WI38 (cell line): Measurements from ENCODE around the gene CACNA1B.

Experiments used
- H3K4me3 ChIP-seq: 2 replicates; pipeline ENCODE4 v1.5.1; 2011; ENCODE audit warnings: low read depth, mild to moderate bottlenecking, control low read depth, low read length
- CTCF ChIP-seq: IDR thresholded peaks from 2 replicates; pipeline ENCODE4 v1.5.1; 2012; ENCODE audit warnings: low read depth, mild to moderate bottlenecking, control low read depth, low read length

CACNA1B gene

DNA sequence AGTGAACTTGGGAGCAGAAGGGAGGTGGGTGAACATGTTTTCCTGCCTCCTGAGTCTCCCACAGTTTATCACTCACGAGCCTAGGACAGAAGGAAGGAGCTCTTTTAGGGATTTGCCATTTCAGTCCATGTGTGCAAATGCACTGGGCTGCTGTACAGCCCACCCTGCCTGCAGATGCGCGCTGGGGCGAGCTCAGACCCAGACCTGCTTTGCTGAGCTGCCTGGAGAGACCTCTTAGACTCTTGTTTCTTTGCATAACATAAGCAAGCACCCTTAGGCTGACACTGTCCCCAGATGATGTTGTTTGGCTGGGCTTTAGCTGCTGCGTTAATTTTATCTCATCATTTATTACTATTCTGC lies 199.0 kb downstream of the CACNA1B start:
- H3K4me3 ChIP-seq, result no peak overlapping the region
- no peak for TF ChIP-seq CTCF

- H3K4me3 ChIP-seq, result no peak overlapping the region
- no peak for TF ChIP-seq CTCF
These were observed 199.5 kb downstream of the CACNA1B start for GRCh38 chr9:138077126-138077525.

- TF ChIP-seq CTCF, result no peak
These were observed 200.4 kb downstream of the CACNA1B start for GRCh38 chr9:138077898-138078540.

DNA sequence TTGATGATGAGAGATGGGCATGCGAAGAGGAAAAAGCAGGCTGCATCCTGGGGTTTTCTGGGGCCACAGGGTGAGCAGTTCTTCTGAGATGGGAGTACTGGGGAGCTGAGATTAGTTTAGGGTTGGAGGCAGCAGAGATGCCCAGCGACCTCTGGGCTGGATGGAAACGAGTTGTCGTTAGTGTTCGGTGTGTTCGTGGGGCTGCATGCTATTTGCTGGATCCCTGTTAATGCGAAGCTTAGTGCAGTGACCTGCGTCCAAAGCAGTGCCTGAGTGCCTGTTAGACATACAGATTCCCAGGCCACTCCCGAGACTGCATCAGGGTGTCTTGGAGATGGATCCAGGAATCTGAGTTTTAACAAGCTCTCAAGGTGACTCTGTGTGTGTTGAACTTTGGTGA lies 201.3 kb downstream of the CACNA1B start:
- no peak overlapping the region for H3K4me3 ChIP-seq
- no peak for TF ChIP-seq CTCF

More at GRCh38 chr9:138077898-138078540, 200.4 kb downstream of the CACNA1B start:
- no peak overlapping the region for H3K4me3 ChIP-seq

- H3K4me3 ChIP-seq, result no peak overlapping the region
- no peak for TF ChIP-seq CTCF
These were observed 203.4 kb downstream of the CACNA1B start for GRCh38 chr9:138080979-138081378.

GRCh38 chr9:138082918-138083636 lies 205.5 kb downstream of the CACNA1B start:
- no peak for TF ChIP-seq CTCF
- H3K4me3 ChIP-seq, result no peak overlapping the region

DNA sequence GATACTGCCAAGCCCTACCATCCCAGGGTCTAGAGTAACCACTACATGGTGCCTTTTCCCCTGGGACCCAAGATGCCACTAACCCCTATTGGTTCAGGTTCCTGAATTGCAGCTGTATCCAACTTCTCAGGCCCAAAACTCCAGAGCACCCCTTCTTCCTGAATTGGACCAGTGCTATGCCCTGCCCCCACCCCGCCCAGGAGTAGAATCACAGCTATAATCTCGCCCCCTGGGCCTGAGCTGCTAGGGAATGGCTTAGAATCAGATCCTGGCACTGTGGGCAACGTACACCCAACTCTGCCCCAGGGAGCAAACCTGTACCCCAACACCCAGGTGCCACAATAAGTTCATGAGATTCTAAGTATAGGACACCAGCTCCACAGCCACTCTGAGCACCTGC lies 206.3 kb downstream of the CACNA1B start:
- no peak for TF ChIP-seq CTCF
- H3K4me3 ChIP-seq, result no peak overlapping the region
